ENCODE measurements around the gene SEMA6B. TPM values are rescaled to one million over a fixed set of nuclear protein-coding genes. Genes with fewer than 3 reads are reported as not detected.

The SEMA6B gene
- polyA plus RNA-seq, 4 donors: 2.4 to 4.0 (median 2.9) TPM

DNA sequence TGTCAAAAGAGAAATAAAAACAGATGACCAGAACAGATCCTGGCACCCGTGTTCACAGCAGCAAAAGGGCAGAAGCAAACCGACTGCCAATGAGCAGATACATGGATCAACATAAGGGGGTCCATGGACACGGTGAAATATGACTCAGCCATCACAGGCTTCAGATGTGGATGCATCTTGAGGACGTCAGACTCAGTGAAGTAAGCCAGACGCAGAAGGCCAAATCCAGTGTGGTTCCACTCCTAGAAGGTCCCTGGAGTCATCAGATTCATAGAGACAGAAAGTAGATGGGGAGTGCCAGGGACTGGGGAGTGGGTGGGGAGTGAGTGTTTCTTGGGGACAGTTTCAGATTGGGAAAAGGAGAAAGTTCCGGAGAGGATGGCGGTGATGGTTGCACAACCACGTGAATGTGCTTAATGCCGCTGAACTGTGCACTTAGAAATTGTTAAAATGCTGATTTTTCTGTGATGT, 28.8 kb upstream of the SEMA6B start:
- no peak for DNase-seq (ENCODE audit: low read depth in 4 of 4, low spot score in 2 of 4)

DNA sequence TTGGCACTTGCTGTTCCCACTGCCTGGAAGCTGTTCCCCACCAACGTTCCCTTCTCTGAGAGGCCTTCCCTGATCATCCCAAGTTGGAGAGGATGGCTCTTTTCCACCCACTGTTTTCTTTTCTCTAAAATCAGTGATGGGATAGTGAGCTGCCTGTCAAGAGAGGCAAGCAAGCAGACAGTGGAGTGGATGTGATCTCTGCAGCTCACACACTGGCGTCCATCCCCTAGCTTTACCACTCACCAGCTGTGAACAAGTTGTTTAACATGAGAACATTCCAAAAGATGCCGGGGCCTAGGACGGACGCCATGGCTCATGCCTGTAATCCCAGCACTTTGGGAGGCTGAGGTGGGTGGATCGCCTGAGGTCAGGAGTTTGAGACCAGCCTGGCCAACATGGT, 28.0 kb upstream of the SEMA6B start:
- no peak for DNase-seq (ENCODE audit: low read depth in 4 of 4, low spot score in 2 of 4)

DNA sequence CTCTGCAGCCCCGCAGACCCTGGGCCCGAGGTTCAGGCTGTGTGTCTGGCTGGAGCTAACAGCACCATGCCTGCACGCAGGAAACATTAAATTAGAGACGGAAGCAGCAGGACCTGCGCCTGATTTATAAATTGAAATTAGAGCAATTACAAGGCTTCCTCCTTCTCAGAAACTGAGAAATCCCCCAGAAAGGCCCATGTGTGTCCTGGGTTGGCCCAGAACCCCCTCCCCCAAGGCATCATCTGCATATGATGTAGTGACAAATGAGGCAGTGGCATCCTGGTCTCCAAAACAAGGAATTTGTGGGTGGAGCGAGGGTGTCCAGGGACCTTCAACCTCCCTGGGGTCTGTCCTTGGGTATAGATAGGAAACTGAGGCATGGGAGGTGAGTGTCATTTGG, 27.2 kb upstream of the SEMA6B start:
- DNase-seq (ENCODE audit: low read depth in 4 of 4, low spot score in 2 of 4): no peak

DNA sequence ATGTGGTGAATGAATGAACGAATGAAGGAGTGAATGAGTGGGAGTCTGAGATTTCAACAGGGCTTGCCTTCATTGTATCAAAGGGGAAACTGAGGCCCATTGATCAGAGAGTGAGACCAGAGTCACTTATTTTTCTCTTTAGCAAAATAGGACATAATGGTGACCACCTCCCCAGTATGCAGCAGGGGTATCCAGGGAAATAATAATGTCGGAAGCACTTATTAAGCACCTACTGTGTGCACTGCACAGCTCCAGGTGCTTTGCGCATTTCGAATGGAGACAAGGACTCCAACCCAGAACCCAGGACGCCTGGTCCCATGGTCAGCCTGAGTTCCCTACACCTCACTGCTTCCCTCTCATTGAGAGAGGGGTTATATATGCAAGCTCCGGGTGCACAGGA, 26.8 kb upstream of the SEMA6B start:
- no peak for DNase-seq (ENCODE audit: low read depth in 4 of 4, low spot score in 2 of 4)

DNA sequence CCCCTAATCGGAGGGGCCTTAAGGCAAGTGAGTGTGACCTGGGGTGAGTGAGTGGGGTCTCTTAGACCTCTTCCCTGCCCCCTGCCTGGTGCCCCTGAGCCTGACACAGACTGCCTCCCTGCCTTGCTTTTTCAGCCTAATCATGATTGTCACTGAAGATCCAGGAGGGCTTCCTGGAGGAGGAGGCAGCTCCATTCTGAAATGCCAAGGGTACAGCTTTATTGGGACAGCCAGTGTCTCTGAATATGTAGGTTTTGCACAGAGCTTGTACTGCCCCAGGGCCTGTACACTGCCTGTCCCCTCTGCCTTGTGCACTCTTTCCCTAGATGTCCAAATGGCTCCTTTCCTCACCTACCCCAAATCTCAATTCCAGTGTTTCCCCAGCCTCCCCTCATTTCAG, 26.1 kb upstream of the SEMA6B start:
- no peak for DNase-seq (ENCODE audit: low read depth in 4 of 4, low spot score in 2 of 4)

DNA sequence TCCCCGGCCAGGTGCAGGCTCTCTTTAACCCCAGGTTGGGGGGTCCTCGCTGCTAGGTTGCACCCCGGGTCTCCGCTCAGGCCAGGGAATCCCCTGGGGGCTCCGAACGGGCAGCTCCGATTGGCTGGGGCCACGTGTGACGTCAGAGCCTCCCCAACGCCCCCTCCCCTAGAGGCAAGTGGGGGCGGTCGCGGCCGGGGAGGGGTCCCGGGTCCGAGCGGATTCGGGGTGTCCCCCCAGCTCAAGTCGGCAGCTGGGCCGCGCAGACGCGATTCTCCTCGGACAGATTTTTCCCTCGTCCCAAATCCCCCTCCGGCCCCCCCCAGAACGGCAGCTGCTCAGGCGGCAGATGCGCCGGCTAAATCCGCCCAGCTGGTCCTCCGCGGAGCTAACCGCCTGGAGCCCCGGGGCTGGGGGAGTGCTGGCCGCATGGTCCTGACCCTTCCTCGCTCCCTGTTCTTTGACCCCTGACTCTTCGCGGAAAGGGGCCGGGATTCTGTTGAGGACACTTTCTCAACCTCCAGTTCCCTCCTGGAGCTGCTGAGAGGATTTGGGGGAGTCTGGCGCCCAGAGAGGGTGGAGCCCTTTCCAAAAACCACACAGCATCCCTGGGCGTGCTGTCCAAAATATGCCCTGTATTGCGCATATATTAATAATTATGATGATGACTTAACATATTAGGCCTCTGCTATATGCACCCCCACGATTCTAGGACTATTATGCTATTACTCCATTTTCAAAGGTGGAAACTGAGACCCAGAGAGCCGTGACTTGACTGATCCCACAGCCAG, 25.4 kb upstream of the SEMA6B start:
- no peak for DNase-seq (ENCODE audit: low read depth in 4 of 4, low spot score in 2 of 4)

DNA sequence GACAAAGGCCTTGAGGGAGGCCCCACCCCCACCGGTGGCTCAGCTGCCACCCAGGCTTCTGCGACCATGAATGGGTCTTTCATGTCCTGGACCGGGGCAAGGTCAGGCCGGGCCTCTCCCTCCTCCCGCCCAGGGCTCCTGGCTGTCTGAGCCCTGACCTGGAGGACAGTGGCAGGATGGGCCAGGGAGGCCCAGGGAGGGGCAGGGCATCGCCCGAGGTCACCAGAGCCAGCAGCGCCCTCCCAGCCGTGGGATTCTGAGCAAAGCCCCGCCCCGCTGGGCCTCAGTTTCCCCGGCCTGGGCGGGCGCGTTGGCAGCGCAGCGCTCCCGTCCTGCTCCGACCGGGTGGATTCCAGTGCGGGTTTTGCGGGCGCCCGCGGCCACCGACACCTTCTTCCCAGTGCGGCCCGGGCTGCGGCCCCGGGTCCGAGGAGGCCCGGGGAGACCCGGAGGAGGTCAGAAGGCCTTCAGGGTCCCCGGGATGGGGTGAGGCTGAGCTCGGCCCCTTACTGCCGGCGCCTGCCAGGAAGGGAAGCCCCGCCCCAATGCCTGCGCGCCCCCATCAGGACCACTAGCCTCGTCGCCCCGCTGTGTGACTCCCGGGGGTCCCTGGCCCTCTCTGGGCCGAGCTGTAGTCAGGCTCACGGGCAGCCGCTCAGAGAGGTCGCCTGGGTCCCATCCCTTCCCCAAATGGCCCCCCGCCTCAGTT, 24.6 kb upstream of the SEMA6B start:
- no peak for DNase-seq (ENCODE audit: low read depth in 4 of 4, low spot score in 2 of 4)

DNA sequence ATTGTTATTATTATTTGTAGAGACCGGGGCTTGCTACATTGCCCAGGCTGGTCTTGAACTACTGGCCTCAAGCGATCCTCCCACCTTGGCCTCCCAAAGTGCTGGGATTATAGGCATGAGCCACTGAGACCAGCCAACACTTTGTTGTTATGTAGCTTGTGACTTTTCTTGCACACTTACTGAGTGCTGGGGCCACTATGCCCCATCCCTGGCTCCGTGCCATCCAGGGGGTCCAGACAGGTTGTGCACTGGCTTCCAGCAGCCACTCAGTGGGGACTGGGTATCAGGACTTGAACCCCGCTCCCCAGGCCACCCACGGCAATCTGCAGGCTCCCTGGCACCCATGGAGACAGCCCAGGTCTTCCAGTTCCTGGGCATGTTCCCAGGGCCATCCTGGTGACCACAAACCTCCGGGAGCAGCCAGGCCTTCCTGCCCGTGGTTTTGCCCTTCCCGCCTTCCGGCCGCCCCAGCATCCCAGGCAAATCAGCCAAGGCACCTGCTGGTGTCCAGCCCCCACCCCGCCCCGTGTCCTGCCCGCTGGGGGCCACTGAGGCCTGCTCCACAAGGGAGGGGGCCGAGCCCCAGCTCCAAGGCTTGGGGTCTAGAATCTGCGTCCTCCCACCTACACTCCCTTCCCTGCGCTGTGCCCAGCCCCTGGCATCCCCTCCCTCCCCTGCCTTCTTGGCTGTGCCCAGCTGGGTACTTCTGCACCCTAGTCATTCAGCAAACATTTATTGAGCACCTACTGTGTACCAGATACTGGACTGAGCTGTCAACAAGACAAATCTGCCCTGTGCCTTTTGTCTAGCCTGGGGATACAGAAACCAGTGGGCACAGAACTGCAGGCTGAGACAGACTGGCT, 23.7 kb upstream of the SEMA6B start:
- no peak for DNase-seq (ENCODE audit: low read depth in 4 of 4, low spot score in 2 of 4)

DNA sequence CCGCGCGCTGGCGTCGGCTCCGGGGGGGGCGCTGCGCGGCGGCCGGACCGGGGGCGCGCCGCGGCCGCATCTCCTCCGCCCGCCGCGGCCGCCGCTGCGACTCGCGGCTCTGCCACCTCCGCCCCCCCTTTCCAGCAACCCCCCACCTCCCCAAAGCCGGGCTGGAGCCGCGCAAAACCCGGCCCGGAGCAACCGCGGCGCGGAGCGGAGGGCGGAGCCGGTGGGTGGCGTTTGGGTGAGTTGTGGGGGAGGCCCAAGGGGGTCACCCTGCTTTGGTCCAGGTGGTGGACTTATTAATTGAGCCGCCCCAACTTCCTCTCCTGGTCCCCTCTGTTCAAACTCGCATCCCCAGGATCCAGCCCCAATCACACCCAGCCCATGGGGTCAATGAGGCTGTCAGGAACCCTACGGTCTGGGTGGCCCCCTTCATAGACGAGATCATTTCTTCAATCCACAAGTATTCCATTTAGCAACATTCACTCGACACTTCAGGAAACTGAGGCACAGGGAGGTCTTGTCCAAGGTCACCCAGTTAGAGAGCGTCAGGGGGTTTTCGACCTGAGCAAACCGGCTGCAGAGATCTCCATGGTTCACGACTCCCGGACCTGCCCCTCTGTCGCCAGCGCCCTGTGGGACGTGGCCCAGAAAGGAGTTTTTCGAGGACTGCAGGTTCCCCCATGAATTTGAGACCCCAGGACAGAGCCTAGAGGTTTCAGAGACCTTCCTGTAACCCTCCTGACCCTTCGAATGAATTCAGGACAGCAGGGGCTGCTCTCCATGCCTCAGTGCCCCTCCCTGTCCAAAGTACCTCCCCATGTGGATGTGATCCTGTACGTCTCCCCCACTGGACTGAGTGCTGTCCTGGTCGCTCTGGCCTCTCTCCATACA, 22.4 kb upstream of the SEMA6B start:
- peak in 1 of 4 donors; percentile 21 for DNase-seq (ENCODE audit: low read depth in 4 of 4, low spot score in 2 of 4)

DNA sequence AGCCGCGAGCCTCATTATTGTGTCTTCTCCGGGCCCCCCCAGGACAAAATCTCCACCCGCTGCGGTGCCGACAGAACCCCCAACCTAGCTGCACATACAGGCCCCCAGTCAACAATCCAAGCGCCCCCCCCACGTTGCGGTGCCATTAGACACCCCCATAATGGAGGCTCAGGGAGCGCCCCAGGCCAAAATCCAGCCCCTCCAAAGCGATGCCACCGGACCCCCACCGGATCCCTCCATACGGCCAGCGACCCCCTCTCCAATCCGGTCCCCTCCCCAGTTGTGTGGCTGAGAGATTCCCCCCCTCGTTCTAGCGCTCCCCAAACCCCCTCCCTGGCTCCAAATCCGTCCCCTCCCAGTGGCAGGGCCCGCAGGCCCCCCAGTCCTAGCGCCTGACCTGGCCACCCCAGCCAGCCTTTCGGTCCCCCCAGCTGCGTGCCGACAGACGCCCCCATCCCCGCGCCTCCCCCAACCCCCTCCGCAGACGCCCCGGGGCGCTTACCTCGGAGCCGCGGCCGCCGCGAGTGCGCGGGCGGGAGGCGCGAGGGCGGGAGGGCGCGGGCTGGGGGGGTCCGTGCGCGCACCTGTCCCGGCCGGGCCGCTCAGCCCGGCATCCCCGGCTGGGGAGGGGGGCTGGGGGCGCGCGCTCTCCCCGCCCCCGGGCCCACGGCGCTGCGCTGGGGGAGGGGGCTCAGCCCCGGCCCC, 21.6 kb upstream of the SEMA6B start:
- DNase-seq (ENCODE audit: low read depth in 4 of 4, low spot score in 2 of 4): no peak

DNA sequence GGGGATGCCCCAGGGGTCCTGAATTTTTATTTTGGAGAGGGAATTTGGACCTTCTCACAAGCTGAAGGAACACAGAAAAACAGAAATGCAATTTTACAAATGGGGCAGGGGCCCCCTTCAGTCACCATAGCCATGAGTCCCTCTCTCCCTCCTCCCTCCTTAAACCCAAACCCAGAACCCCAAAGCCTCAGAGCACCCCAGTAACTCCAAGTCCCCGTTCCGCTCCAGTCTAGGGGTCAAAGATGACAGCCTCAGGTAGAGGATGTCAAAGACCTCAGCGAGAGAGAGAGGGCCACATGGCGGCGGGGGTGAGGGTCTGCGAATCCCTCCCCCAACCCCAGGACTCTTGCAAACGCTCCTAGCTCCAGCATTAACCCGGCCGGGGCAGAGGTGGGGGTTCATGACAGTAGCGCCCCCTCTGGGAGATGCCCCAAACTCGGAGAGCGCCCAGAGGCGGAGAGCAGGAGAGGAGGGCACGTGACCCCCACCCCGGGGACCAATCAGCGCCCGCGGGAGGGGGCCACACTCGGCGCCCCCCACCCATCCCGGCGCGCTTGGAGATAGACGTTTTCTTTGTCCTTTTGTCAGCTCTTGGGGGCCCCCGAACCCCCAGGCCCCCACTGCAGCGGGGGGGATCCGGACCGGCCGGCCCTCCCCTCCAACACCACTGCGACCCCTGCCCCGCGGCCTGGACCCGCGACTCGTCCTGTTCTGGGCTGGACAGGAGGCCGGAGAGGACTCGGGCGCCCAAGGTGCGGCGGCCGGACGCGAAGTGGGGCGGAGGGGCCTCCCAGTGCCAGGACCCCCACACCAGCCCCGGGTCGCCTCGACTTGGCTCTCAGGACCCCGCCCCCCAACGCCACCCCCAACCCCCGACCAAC, 20.8 kb upstream of the SEMA6B start:
- no peak for DNase-seq (ENCODE audit: low read depth in 4 of 4, low spot score in 2 of 4)

DNA sequence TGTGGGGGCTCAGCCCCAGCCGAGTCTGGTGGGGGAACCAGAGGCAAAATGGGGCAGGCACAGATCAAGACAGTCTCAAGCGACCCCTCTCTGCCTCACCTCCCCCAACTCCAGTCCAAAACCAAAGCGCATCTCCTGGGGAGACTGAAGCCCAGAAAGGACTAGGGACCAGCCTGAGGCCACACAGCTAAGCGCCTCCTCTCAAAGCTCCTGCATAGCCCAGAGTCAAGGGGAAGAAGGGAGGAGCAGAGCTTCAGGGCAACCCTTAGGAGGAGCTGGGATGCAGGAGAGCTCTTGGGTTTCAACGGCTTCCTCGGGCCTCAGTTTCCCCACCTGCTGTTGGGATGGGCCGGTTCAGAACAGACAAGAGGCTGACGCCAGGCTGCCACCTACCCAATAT, 19.9 kb upstream of the SEMA6B start:
- no peak for DNase-seq (ENCODE audit: low read depth in 4 of 4, low spot score in 2 of 4)

DNA sequence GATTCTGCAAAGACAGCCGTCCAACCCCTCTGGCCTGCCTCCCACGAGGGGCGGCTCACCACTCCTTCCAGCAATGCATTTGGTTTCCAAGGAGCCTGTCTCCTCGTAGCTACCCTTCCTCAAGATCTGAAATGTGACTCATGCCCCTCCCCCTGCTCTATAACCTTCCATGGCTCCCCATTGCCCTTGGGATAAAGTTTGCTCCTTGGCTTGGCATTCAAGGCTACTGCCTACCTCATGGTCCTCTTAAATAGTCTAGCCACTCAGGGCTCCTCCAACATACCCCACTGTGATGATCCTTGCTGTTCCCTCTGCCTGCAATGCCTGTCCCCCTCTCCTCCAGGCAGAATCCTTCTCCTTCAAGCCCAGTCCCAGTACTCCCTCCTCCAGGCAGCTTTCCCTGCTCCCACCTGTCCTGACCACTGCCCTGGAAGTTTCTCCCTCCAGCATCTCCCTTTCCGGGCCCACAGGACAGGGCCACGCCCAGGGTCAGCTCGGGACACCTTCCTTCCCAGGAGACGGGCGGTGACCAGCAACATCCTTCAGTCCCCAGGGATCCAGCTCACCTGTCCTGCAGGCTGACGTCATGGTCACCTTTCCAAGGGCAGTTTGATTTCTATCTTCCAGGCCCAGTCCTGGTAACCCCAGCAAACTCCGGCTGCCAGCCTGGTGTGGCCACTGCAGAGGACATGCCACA, 19.2 kb upstream of the SEMA6B start:
- DNase-seq (ENCODE audit: low read depth in 4 of 4, low spot score in 2 of 4): no peak

DNA sequence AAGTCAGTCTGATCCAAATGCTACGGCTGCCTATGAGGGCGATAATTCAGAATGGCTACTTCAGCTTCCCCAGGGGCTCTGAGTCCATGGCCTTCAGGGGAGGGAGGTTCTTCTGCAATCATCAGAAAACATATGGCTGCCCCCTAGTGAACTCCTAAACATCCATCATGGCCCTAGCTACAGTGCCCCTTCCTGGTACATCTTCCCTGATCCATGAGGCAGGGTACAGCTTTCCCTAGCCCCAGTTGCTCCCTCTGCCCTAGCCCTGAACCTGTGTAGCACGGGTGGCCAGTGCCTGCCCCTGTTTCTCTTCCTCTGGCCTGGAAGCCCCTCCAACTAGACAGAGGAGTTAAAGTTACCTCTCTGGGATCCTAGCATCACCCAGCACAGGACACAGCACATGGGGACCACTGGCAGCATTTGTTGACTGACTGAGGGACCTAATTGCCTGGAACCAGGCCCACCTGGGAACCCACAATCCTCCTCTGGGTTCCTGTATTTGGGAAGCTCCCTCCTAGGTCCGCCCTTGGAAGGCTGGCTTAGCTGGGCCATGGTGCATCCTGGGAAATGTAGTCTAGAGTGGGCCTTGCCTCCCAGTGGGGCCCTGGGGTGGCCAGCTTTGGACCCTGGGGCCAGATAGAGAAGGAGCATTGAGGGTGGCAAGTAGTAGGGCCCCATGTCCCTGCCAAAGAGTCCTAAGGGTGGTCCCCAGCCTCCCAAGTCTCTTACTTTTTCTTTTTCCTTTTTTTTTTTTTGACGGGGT, 17.7 kb upstream of the SEMA6B start:
- no peak for DNase-seq (ENCODE audit: low read depth in 4 of 4, low spot score in 2 of 4)

DNA sequence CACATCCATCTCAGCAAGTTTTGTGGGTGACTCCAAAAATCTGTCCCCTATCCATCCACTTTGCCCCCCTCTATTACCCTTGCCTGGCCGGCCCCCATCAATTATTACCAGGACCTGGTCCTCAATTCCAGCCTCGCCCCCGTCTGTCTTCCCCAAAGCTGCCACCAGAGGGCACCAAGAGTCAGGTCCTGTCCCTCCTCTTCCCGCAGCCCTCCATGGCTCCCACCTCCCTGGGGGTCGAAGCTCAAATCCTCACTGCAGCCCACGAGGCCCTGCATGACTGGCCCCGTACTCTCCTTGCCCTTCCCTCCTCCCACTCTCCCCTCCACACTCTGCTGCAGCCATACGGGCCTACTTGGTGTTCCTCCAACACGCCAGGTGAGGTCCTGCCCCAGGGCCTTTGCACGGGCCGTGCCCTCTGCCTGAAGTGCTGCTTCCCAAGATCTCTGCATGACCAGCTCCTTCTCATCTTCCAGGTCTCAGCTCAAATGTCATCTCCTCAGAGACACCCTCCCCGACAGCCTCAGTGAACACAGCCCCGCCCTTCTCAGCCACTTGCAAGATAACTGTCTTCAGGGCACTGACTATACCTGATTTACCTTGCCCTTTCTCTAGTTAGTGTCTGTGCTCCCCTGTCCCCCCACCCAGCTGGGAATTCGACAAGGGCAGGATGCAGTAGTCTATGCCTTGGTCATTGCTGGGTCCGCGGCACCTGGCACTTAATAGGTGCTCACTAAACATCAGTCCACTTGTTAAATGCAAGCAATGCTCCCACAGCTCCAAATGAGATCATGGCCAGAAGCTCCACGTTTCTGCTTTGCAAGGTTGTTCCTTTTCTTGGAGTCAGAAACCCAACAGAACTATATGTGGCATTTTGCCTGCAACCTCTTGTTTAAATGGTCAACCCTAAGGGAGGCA, 16.8 kb upstream of the SEMA6B start:
- DNase-seq (ENCODE audit: low read depth in 4 of 4, low spot score in 2 of 4): peak in 1 of 4 donors; percentile 28

Data from left renal cortex interstitium (tissue), 4 donors.